ENCODE results near the gene ADD2. TPM values are rescaled to one million over a fixed set of nuclear protein-coding genes. Genes with fewer than 3 reads are reported as not detected.

The ADD2 gene
- total and polyA plus RNA-seq, 7 donors: 0.09 to 2.6 (median 0.85) TPM

DNA sequence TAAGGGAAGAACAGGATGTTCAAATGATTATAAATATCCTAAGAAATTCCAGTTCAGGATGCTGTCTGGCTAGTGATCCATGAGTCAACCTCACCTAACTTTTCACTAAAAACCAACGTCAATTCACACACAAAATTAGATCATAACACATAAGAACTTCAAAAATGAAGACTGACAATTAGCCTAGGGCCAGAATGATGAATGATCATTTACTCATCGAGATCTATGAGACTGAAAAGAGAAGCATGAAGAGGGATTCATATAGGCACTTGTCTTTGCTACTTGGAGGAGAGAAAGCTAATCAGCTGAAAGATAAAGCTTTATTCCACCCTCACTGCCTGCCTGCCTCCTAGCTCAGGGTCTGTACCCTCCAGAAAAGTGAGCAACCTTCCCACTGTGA is 29.8 kb downstream of the ADD2 start:
- H3K9me3 ChIP-seq: peaks cover 6% of the 10 kb centered on the region
- no peak overlapping the region for H3K4me3 ChIP-seq
- H3K27me3 ChIP-seq (ENCODE audit: insufficient read depth in 3 of 3, low read length in 2 of 3): peaks cover 0 to 12% (median 3%) of the 10 kb centered on the region in 3 donors
- ATAC-seq (no peak), DNase-seq (no peak)
- 68 to 74% (median 71%) methylated on average over 2 of the region's 2 CpGs for WGBS, 3 donors
- TF ChIP-seq, protein P1, sequence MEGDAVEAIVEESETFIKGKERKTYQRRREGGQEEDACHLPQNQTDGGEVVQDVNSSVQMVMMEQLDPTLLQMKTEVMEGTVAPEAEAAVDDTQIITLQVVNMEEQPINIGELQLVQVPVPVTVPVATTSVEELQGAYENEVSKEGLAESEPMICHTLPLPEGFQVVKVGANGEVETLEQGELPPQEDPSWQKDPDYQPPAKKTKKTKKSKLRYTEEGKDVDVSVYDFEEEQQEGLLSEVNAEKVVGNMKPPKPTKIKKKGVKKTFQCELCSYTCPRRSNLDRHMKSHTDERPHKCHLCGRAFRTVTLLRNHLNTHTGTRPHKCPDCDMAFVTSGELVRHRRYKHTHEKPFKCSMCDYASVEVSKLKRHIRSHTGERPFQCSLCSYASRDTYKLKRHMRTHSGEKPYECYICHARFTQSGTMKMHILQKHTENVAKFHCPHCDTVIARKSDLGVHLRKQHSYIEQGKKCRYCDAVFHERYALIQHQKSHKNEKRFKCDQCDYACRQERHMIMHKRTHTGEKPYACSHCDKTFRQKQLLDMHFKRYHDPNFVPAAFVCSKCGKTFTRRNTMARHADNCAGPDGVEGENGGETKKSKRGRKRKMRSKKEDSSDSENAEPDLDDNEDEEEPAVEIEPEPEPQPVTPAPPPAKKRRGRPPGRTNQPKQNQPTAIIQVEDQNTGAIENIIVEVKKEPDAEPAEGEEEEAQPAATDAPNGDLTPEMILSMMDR (IDR thresholded peaks at IDR 0.05): no peak
- intact Hi-C loops (cut with DNase I): no loop called here
- no peak overlapping the region for H3K27ac ChIP-seq
- no peaks in the 10 kb centered on the region for H3K36me3 ChIP-seq (ENCODE audit: insufficient read depth in 1 of 2, low read depth in 1 of 2)
- no peaks in the 10 kb centered on the region for H3K4me1 ChIP-seq

DNA sequence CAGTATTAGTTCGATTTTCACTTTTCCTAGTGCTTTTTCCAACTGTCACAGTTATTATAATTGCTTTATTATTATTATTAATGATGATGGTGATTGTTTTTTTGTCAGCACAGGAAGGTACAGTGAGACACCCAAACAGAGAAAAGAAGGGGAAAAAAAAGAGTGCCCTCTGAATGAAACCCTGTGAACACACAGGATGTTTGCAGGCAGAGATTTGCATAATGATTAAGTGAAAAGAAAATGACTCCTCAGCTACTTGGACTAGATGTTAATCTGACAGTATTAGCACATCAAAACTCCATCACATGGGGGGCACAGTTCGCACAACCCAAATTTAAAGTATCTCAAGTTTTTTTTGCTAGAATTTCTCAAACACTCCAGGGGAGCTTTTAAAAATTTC is 32.9 kb downstream of the ADD2 start:
- intact Hi-C loops (cut with DNase I): no loop called here
- Histone ChIP-seq H3K36me3 (ENCODE audit: insufficient read depth in 1 of 2, low read depth in 1 of 2) (no peaks in the 10 kb centered on the region), H3K4me1 (no peaks in the 10 kb centered on the region), H3K27ac (no peak overlapping the region), H3K4me3 (no peak overlapping the region), H3K27me3 (ENCODE audit: insufficient read depth in 3 of 3, low read length in 2 of 3) (peaks cover 0 to 12% (median 0%) of the 10 kb centered on the region in 3 donors), H3K9me3 (peaks cover 3% of the 10 kb centered on the region)
- DNase-seq (no peak), ATAC-seq (no peak)
- TF ChIP-seq, protein P1 (IDR thresholded peaks at IDR 0.05): no peak
- WGBS, 3 donors: 45 to 63% (median 55%) methylated on average over 2 of the region's 2 CpGs

DNA sequence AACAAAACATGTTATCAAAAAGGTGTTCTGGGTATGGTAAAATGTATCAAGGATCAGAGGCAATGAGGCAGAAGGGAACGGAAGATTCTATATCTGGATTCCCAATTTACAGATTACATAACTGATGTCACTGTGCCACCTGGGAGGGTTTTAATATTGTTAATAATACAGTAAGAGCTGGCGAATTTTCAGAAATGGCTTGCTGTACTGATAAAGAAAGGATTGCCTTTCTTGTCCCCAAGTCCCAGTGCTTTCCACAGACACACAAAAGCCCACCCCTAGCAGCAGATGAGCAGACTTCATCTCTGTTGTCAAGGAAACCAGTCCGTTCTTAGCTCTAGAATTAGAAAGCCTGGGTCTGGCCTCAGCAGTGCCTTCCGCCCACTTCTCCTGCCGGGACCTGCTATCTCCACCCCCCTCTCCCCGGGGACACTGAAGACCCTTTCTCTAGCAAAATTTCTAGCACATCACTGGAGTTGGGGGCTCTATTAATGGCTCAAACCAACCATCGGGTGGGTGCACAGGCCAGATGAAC is 34.3 kb downstream of the ADD2 start:
- no peak for DNase-seq
- Histone ChIP-seq H3K36me3 (ENCODE audit: insufficient read depth in 1 of 2, low read depth in 1 of 2) (no peaks in the 10 kb centered on the region), H3K4me1 (no peaks in the 10 kb centered on the region), H3K27ac (no peak overlapping the region), H3K9me3 (no peaks in the 10 kb centered on the region), H3K4me3 (no peak overlapping the region), H3K27me3 (ENCODE audit: insufficient read depth in 3 of 3, low read length in 2 of 3) (peaks cover 0 to 12% (median 0%) of the 10 kb centered on the region in 3 donors)
- 32 to 43% (median 37%) methylated on average over 7 of the region's 7 CpGs for WGBS, 3 donors
- TF ChIP-seq, protein P1 (IDR thresholded peaks at IDR 0.05): no peak
- intact Hi-C loops (cut with DNase I): no loop called here
- no peak for ATAC-seq

DNA sequence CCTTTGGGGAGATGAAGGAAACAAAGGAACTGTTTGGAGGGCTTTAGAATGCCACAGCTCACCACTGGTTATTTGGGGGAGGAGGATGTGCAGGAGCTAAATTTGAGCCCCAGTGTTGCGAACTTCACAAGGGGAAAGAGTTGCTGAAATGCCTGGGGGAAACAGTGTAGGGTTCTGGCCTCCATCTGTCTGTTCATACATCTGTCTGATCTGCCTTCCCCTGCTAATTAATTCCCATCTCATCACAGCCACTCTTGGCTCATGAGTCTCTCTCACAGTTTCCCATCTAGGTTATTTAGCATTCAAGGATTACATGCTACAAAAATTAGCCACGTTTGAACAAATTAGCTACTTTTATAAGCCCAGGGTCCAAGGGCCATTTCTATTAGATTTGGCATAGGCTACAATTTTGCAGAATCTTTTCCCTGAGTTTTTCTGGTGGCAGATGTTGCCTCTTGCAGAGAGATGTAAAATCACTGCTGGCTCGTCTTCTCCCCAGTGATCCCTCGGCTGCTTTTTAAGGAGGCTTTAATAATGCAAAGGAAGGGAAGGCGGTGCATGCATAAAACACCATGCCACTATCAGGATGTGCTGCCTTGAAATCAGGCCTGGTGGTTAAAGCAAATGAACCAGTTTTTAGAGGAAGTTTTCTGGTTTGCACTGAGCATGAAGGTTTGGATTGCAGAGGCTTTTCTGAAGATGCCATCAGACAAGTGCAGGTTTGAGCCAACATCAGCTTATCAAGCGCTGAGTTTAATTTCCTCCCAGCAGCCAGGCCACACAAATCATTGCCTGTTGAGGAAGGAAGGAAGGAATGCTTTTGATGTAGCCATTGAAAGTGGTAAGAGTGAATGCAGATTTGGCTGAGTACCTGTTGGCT is 35.0 kb downstream of the ADD2 start:
- ATAC-seq (no peak), DNase-seq (no peak)
- Histone ChIP-seq H3K27ac (no peak overlapping the region), H3K27me3 (ENCODE audit: insufficient read depth in 3 of 3, low read length in 2 of 3) (peaks cover 0 to 12% (median 0%) of the 10 kb centered on the region in 3 donors), H3K4me3 (no peak overlapping the region), H3K36me3 (ENCODE audit: insufficient read depth in 1 of 2, low read depth in 1 of 2) (no peaks in the 10 kb centered on the region), H3K9me3 (no peaks in the 10 kb centered on the region), H3K4me1 (no peaks in the 10 kb centered on the region)
- intact Hi-C loops (cut with DNase I): no loop called here
- TF ChIP-seq, protein P1 (IDR thresholded peaks at IDR 0.05): no peak
- 43 to 48% (median 46%) methylated on average over 6 of the region's 6 CpGs for WGBS, 3 donors
